H1 (cell line): Measurements from ENCODE around the gene TRPC4. TPM values are rescaled to one million over a fixed set of nuclear protein-coding genes. Genes with fewer than 3 reads are reported as not detected.

Experiments
- CTCF ChIA-PET: fragments of 300-600 bp; sonication (Branson Sonifier 250); formaldehyde crosslinking; loops from one replicate; lab custom pipeline; 2021; ENCODE audit not compliant: partially characterized antibody; lab: Charles Lee
- POLR2A ChIA-PET: fragments of 300-600 bp; sonication (Branson Sonifier 250); formaldehyde crosslinking; loops from one replicate; lab custom pipeline; 2021; ENCODE audit warnings: inconsistent platforms; ENCODE audit not compliant: partially characterized antibody; lab: Charles Lee
- DNase-seq, 2 experiments: peaks; one replicate each; pipeline versions ENCODE4 v3.0.0 to v3.0.0-alpha.2; 2010 to 2022; ENCODE audit warnings: low spot score in 2 of 2, low read depth in 1 of 2, mixed read lengths in 1 of 2
- FAIRE-seq: peaks from 2 replicates; lab custom pipeline; 2011; peaks lifted over from hg19 to GRCh38; lab: Jason Lieb, UNC
- H2AFZ ChIP-seq: 2 replicates; pipeline ENCODE4 v1.8.1; 2012; ENCODE audit warnings: low read length, inconsistent platforms
- H2AK5ac ChIP-seq: 2 replicates; pipeline ENCODE4 v1.6.1; 2013; ENCODE audit warnings: low read depth, low read length
- H2BK120ac ChIP-seq: replicated peaks from 2 replicates; pipeline ENCODE3; 2013; ENCODE audit warnings: low read depth, low read length, inconsistent platforms
- H2BK12ac ChIP-seq: 2 replicates; pipeline ENCODE4 v1.6.1; 2013; ENCODE audit warnings: low read depth, low read length
- H2BK15ac ChIP-seq: 2 replicates; pipeline ENCODE4 v1.6.1; 2013; ENCODE audit warnings: low read length
- H2BK20ac ChIP-seq: 2 replicates; pipeline ENCODE4 v1.6.1; 2013; ENCODE audit warnings: low read length
- H2BK5ac ChIP-seq: 2 replicates; pipeline ENCODE4 v1.6.1; 2013; ENCODE audit warnings: low read depth, low read length
- H3K14ac ChIP-seq: 2 replicates; pipeline ENCODE4 v1.6.1; 2013; ENCODE audit warnings: inconsistent platforms; ENCODE audit not compliant: insufficient read length
- H3K18ac ChIP-seq: 2 replicates; pipeline ENCODE4 v1.6.1; 2013; ENCODE audit warnings: low read length; ENCODE audit errors: extremely low read depth
- H3K23ac ChIP-seq: 2 replicates; pipeline ENCODE4 v1.6.1; 2013; ENCODE audit warnings: inconsistent platforms; ENCODE audit not compliant: insufficient read length
- H3K23me2 ChIP-seq: 2 replicates; pipeline ENCODE4 v1.6.1; 2013; ENCODE audit warnings: low read depth, low read length
- H3K27ac ChIP-seq: 2 replicates; pipeline ENCODE4 v1.6.1; 2011; ENCODE audit warnings: low read depth, low read length, inconsistent platforms
- H3K27me3 ChIP-seq, 4 experiments: replicated peaks in 1 of 4; 1 replicate in 1 of 4; 2 replicates in 3 of 4; pipeline versions ENCODE4 v1.6.1 to v1.8.1; 2011 to 2013; ENCODE audit warnings: low read length in 3 of 4, mild to moderate bottlenecking in 3 of 4, inconsistent platforms in 2 of 4, mixed read lengths in 2 of 4, moderate library complexity in 1 of 4; ENCODE audit not compliant: control insufficient read depth in 3 of 4, insufficient read depth in 3 of 4; ENCODE audit errors: extremely low read depth in 1 of 4
- H3K36me3 ChIP-seq, 4 experiments: 2 replicates each; pipeline versions ENCODE4 v1.6.1 to v1.8.1; 2011 to 2013; ENCODE audit warnings: mild to moderate bottlenecking in 4 of 4, low read length in 3 of 4, moderate library complexity in 2 of 4, control low read depth in 1 of 4, inconsistent platforms in 1 of 4; ENCODE audit not compliant: insufficient read depth in 4 of 4, control insufficient read depth in 2 of 4
- H3K4ac ChIP-seq: replicated peaks from 2 replicates; pipeline ENCODE3; 2013; ENCODE audit warnings: low read length, low read depth, mixed read lengths, inconsistent platforms; ENCODE audit not compliant: insufficient read length
- H3K4me1 ChIP-seq, 4 experiments: replicated peaks in 1 of 4; 1 replicate in 1 of 4; 2 replicates in 3 of 4; pipeline versions ENCODE4 v1.6.1 to v1.8.1; 2011 to 2013; ENCODE audit warnings: low read length in 3 of 4, inconsistent platforms in 2 of 4, mixed read lengths in 1 of 4; ENCODE audit not compliant: insufficient read depth in 4 of 4, control insufficient read depth in 3 of 4
- H3K4me2 ChIP-seq, 2 experiments: 2 replicates each; pipeline versions ENCODE4 v1.6.1 to v1.8.1; 2011 to 2013; ENCODE audit warnings: low read depth in 2 of 2, low read length in 2 of 2, control low read depth in 1 of 2, inconsistent platforms in 1 of 2, mild to moderate bottlenecking in 1 of 2; ENCODE audit not compliant: insufficient read depth in 1 of 2
- H3K4me3 ChIP-seq, 4 experiments: fragments of 200-600, 300-600 bp in 1 of 4; sonication (generic), shearing (Covaris generic), sonication (Bioruptor Twin) in 1 of 4; 2 replicates each; pipeline versions ENCODE4 v1.5.1 to v1.8.1; 2011 to 2016; ENCODE audit warnings: low read length in 4 of 4, low read depth in 3 of 4, control low read depth in 2 of 4, inconsistent platforms in 2 of 4, mild to moderate bottlenecking in 2 of 4, mixed read lengths in 1 of 4, moderate library complexity in 1 of 4; ENCODE audit not compliant: insufficient read depth in 2 of 4; ENCODE audit errors: extremely low read depth in 1 of 4
- H3K56ac ChIP-seq: replicated peaks from 2 replicates; pipeline ENCODE3; 2013; ENCODE audit warnings: low read depth, mild to moderate bottlenecking, mixed read lengths, low read length, inconsistent platforms; ENCODE audit not compliant: insufficient read length
- H3K79me1 ChIP-seq: 2 replicates; pipeline ENCODE4 v1.6.1; 2013; ENCODE audit warnings: low read depth, low read length, control low read depth
- H3K79me2 ChIP-seq, 2 experiments: 2 replicates each; pipeline versions ENCODE4 v1.6.1 to v1.8.1; 2012 to 2013; ENCODE audit warnings: low read length in 2 of 2, mild to moderate bottlenecking in 2 of 2, inconsistent platforms in 1 of 2; ENCODE audit not compliant: insufficient read depth in 2 of 2, control insufficient read depth in 1 of 2
- H3K9ac ChIP-seq, 4 experiments: replicated peaks in 1 of 4; 1 replicate in 1 of 4; 2 replicates in 3 of 4; pipeline versions ENCODE4 v1.6.1 to v1.8.1; 2011 to 2013; ENCODE audit warnings: low read depth in 3 of 4, low read length in 3 of 4, control low read depth in 2 of 4, mild to moderate bottlenecking in 2 of 4, moderate library complexity in 2 of 4, inconsistent platforms in 1 of 4; ENCODE audit errors: extremely low read depth in 1 of 4
- H3K9me3 ChIP-seq, 2 experiments: 2 replicates each; pipeline versions ENCODE4 v1.6.1 to v1.8.1; 2012 to 2013; ENCODE audit warnings: mild to moderate bottlenecking in 2 of 2, moderate library complexity in 2 of 2, control low read depth in 1 of 2, inconsistent platforms in 1 of 2, low read depth in 1 of 2, low read length in 1 of 2, mixed read lengths in 1 of 2; ENCODE audit not compliant: insufficient read depth in 2 of 2
- H4K20me1 ChIP-seq, 2 experiments: replicated peaks in 1 of 2; 2 replicates each; pipeline versions ENCODE3 to v1.8.1; 2011 to 2013; ENCODE audit warnings: inconsistent platforms in 2 of 2, low read length in 2 of 2, mild to moderate bottlenecking in 1 of 2; ENCODE audit not compliant: insufficient read depth in 2 of 2, control insufficient read depth in 1 of 2
- H4K5ac ChIP-seq: 2 replicates; pipeline ENCODE4 v1.6.1; 2013; ENCODE audit warnings: low read length, low read depth, mixed read lengths, inconsistent platforms; ENCODE audit not compliant: insufficient read length
- H4K8ac ChIP-seq: 2 replicates; pipeline ENCODE4 v1.8.0; 2013; ENCODE audit warnings: mild to moderate bottlenecking, moderate library complexity, low read length, inconsistent platforms; ENCODE audit not compliant: insufficient read depth; ENCODE audit errors: extremely low read depth
- H4K91ac ChIP-seq: replicated peaks from 2 replicates; pipeline ENCODE3; 2013; ENCODE audit warnings: low read length, mixed read lengths, inconsistent platforms; ENCODE audit not compliant: insufficient read length
- ATF3 ChIP-seq: IDR thresholded peaks from 2 replicates; pipeline ENCODE4 v1.6.1; 2011; ENCODE audit warnings: low read depth, mild to moderate bottlenecking, low read length; ENCODE audit not compliant: insufficient read depth
- CHD2 ChIP-seq: IDR thresholded peaks from 2 replicates; pipeline ENCODE4 v1.6.1; 2012; ENCODE audit warnings: low read length, improper control_type of control experiment
- EGR1 ChIP-seq: IDR thresholded peaks from 2 replicates; pipeline ENCODE4 v1.6.1; 2011; ENCODE audit warnings: low read depth, low read length, borderline replicate concordance
- GABPA ChIP-seq: IDR thresholded peaks from 2 replicates; pipeline ENCODE4 v1.6.1; 2011; ENCODE audit warnings: mild to moderate bottlenecking, low read length, moderate library complexity, borderline replicate concordance; ENCODE audit not compliant: insufficient read depth
- GTF2F1 ChIP-seq: IDR thresholded peaks from 2 replicates; pipeline ENCODE4 v1.6.1; 2012; ENCODE audit warnings: low read depth, low read length, improper control_type of control experiment, borderline replicate concordance
- HDAC6 ChIP-seq: IDR thresholded peaks from one replicate; pipeline ENCODE4 v1.7.1; 2012; ENCODE audit warnings: low read depth, mild to moderate bottlenecking, inconsistent platforms, low read length, moderate library complexity
- POLR2AphosphoS5 ChIP-seq: IDR thresholded peaks from 2 replicates; pipeline ENCODE4 v1.6.1; 2011; ENCODE audit warnings: low read depth, low read length
- POU5F1 ChIP-seq: IDR thresholded peaks from 2 replicates; pipeline ENCODE4 v1.6.1; 2011; ENCODE audit warnings: low read depth, mild to moderate bottlenecking, low read length, moderate library complexity
- RAD21 ChIP-seq, 2 experiments: IDR thresholded peaks in 1 of 2; conservative IDR thresholded peaks in 1 of 2; 2 replicates each; pipeline ENCODE4 v1.6.1; 2011; ENCODE audit warnings: low read depth in 2 of 2, low read length in 2 of 2, improper control_type of control experiment in 1 of 2, inconsistent platforms in 1 of 2, mild to moderate bottlenecking in 1 of 2, moderate library complexity in 1 of 2
- RXRA ChIP-seq: IDR thresholded peaks from 2 replicates; pipeline ENCODE4 v1.6.1; 2011; ENCODE audit warnings: low read depth, mild to moderate bottlenecking, low read length, moderate library complexity; ENCODE audit not compliant: insufficient read depth
- SAP30 ChIP-seq: fragments of 300-600 bp; sonication (generic); IDR thresholded peaks from 2 replicates; pipeline ENCODE4 v1.7.1; 2012; ENCODE audit warnings: low read length, moderate library complexity, mild to moderate bottlenecking, inconsistent platforms; ENCODE audit not compliant: insufficient read depth, insufficient replicate concordance
- SP2 ChIP-seq: IDR thresholded peaks from 2 replicates; pipeline ENCODE4 v1.6.1; 2012; ENCODE audit warnings: mild to moderate bottlenecking, low read length, inconsistent platforms
- TAF1 ChIP-seq: IDR thresholded peaks from 2 replicates; pipeline ENCODE4 v1.6.1; 2011; ENCODE audit warnings: mild to moderate bottlenecking, low read depth, low read length
- TAF7 ChIP-seq: optimal IDR thresholded peaks from 2 replicates; pipeline ENCODE3; 2011; ENCODE audit warnings: low read depth, mild to moderate bottlenecking, inconsistent platforms, low read length, moderate library complexity, borderline replicate concordance
- TBP ChIP-seq: IDR thresholded peaks from 2 replicates; pipeline ENCODE4 v1.6.1; 2011; ENCODE audit warnings: low read depth, low read length, improper control_type of control experiment
- WGBS, 2 experiments: shearing (Covaris generic) in 1 of 2; methylation state at CpG; one replicate each; pipeline versions ENCODE4 v1.1.6 to v1.1.7; 2013 to 2015; ENCODE audit warnings: low lambda C conversion rate in 2 of 2, mixed read lengths in 2 of 2, inconsistent platforms in 1 of 2, low coverage in 1 of 2, missing lambda C conversion rate in 1 of 2; ENCODE audit not compliant: insufficient replicate concordance in 2 of 2, insufficient coverage in 1 of 2, insufficient read length in 1 of 2; ENCODE audit errors: extremely low coverage in 1 of 2, missing lambda C conversion rate in 1 of 2; 5-methylcytosine and 5-hydroxymethylcytosine counted together
- polyA plus RNA-seq, 7 experiments: library from polyadenylated mRNA; depleted of rRNA in 3 of 7; stranded (reverse) in 5 of 7; unstranded in 2 of 7; fragments of >200 nt in 5 of 7; fragments of 200-250 nt in 2 of 7; gene quantifications; 1 replicate in 5 of 7; 2 replicates in 1 of 7; 4 replicates in 1 of 7; pipeline versions ENCODE4 v1.2.1 to v1.2.3, GENCODE V29; 2011 to 2013; ENCODE audit warnings: missing spikeins in 2 of 7, mixed read lengths in 2 of 7
- total RNA-seq: library from RNA; stranded (reverse); fragmentation: NEBNext Ultra II Directional; extraction: Animal tissue kit (Norgen Biotek cat#: 25700); gene quantifications from 2 replicates; pipeline ENCODE4 v1.2.1, GENCODE V29; 2021

The TRPC4 gene
- total and polyA plus RNA-seq, 2 of the 8 experiments (the other 6 are each of a cell fraction or from before 2014, with no cell fraction given): 12.3 to 14.7 TPM

DNA sequence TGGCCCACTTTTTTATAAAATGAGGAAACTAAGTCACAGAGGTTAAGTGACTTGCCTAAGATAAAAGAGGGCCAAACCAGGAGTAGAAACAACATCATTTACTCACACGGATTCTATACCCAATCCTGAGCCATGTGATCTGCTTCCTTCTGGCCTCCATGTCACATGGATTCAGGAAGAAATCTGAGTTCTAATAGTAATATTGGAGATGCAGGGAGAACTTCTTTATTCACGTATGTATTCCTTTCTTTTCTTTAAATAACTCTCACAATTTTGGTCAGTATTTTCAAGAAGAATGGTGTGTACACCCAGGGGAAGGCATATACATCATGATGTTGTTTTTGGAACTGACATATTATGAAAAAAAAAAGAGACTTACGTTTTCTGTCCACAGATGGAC is 272.8 kb downstream of the TRPC4 start:
- POLR2A ChIA-PET: no interaction called here
- 88% methylated on average over 3 of the region's 3 CpGs; no CpG with 5 or more reads in 1 of the 2 experiments for WGBS, 2 experiments
- H3K79me2 ChIP-seq: no peaks in the 10 kb centered on the region
- TF ChIP-seq HDAC6: no peak
- no peak for TF ChIP-seq TAF7
- no peak for TF ChIP-seq TBP
- TF ChIP-seq EGR1: no peak
- no peak for TF ChIP-seq GTF2F1
- TF ChIP-seq TAF1: no peak
- TF ChIP-seq SAP30: no peak
- no peak for TF ChIP-seq CHD2
- TF ChIP-seq ATF3: no peak
- no peak for TF ChIP-seq POU5F1
- no peak for TF ChIP-seq POLR2AphosphoS5
- TF ChIP-seq RXRA: no peak
- TF ChIP-seq RAD21 (IDR thresholded peaks at IDR 0.05 in 1 of 2, conservative IDR thresholded peaks at IDR 0.05 in 1 of 2; ENCODE audit: low read depth in 2 of 2, low read length in 2 of 2): no peak
- TF ChIP-seq SP2: no peak
- TF ChIP-seq GABPA: no peak

More for the DNA sequence above, 272.8 kb downstream of the TRPC4 start:
- Histone ChIP-seq H2BK20ac (no peak overlapping the region), H3K18ac (no peak overlapping the region), H2BK15ac (no peak overlapping the region), H4K8ac (no peak overlapping the region), H3K14ac (no peak overlapping the region), H3K36me3 (no peaks in the 10 kb centered on the region), H2BK12ac (no peak overlapping the region), H3K9me3 (no peaks in the 10 kb centered on the region), H2BK5ac (no peak overlapping the region), H2BK120ac (no peak overlapping the region), H3K4ac (no peak overlapping the region), H3K4me2 (no peak overlapping the region), H3K56ac (no peak overlapping the region), H3K79me1 (no peaks in the 10 kb centered on the region), H3K4me3 (no peak overlapping the region), H4K91ac (no peak overlapping the region), H3K27ac (no peak overlapping the region), H2AFZ (no peak overlapping the region), H2AK5ac (no peak overlapping the region), H3K9ac (no peak overlapping the region), H4K5ac (no peak overlapping the region), H4K20me1 (no peaks in the 10 kb centered on the region), H3K27me3 (no peaks in the 10 kb centered on the region), H3K4me1 (peaks cover 0 to 10% (median 1%) of the 10 kb centered on the region in 4 experiments; a peak in 2 of 7 replicates), H3K23me2 (no peaks in the 10 kb centered on the region), H3K23ac (no peak overlapping the region)
- no peak for FAIRE-seq
- CTCF ChIA-PET: no interaction called here
- DNase-seq: no peak
